Gastrocnemius medialis (tissue), 4 donors: Measurements from ENCODE around the gene PPFIA1. TPM values are rescaled to one million over a fixed set of nuclear protein-coding genes. Genes with fewer than 3 reads are reported as not detected.

ENCODE experiments used
- ATAC-seq, 2 donors: fragments of 150-250 bp; one replicate each; pipeline ENCODE4 v1.9.1; 2016
- DNase-seq, 2 donors: peaks; one replicate each; pipeline ENCODE4 v3.0.0-alpha.2; 2019
- H3K27ac ChIP-seq, 4 donors: fragments of 200-600 bp; sonication (generic); 1 replicate in 1 of 4; 2 replicates in 3 of 4; pipeline ENCODE4 v1.5.1; 2016 to 2018; ENCODE audit warnings: mild to moderate bottlenecking in 2 of 4, moderate library complexity in 1 of 4
- H3K27me3 ChIP-seq, 3 donors: fragments of 200-600 bp; sonication (generic) in 2 of 3; 1 replicate in 1 of 3; 2 replicates in 2 of 3; pipeline versions ENCODE4 v1.5.1 to v1.6.0; 2016 to 2019; ENCODE audit warnings: mild to moderate bottlenecking in 1 of 3, moderate library complexity in 1 of 3
- H3K36me3 ChIP-seq, 2 donors: fragments of 200-600 bp; sonication (generic) in 1 of 2; one replicate each; pipeline ENCODE4 v1.5.1; 2017 to 2018
- H3K4me1 ChIP-seq, 2 donors: fragments of 200-600 bp; sonication (generic) in 1 of 2; one replicate each; pipeline ENCODE4 v1.5.1; 2016 to 2017; ENCODE audit warnings: mild to moderate bottlenecking in 2 of 2
- H3K4me3 ChIP-seq, 4 donors: fragments of 200-600 bp; sonication (generic) in 3 of 4; 1 replicate in 1 of 4; 2 replicates in 3 of 4; pipeline ENCODE4 v1.5.1; 2016 to 2019; ENCODE audit warnings: mild to moderate bottlenecking in 2 of 4
- H3K9me3 ChIP-seq, 3 donors: fragments of 200-600 bp; sonication (generic) in 2 of 3; 1 replicate in 1 of 3; 2 replicates in 2 of 3; pipeline ENCODE4 v1.5.1; 2016 to 2019
- CTCF ChIP-seq, 5 experiments: fragments of 450-650 bp in 3 of 5; fragments of 200-600 bp in 2 of 5; sonication (generic) in 2 of 5; IDR thresholded peaks in 4 of 5; conservative IDR thresholded peaks in 1 of 5; 1 replicate in 4 of 5; 2 replicates in 1 of 5; pipeline ENCODE4 v1.5.1; 2016 to 2019; ENCODE audit warnings: antibody characterized with exemption in 5 of 5, mild to moderate bottlenecking in 3 of 5, moderate library complexity in 3 of 5
- POLR2A ChIP-seq, 2 donors: fragments of 450-650 bp; IDR thresholded peaks; one replicate each; pipeline ENCODE4 v1.6.1; 2017; ENCODE audit warnings: antibody characterized with exemption in 2 of 2, mild to moderate bottlenecking in 2 of 2, moderate library complexity in 2 of 2
- in situ Hi-C, 4 donors: fragments of 200-750 bp; cut with MboI; loops; one replicate each; pipeline versions ENCODE4 v1.15.0 to v1.8.0; 2017; ENCODE audit warnings: low sequenced_read_pairs in 4 of 4
- intact Hi-C: fragments of 100-400 bp; cut with DNase I; formaldehyde crosslinking; loops from one replicate; pipeline ENCODE4 v1.15.1; 2023; ENCODE audit warnings: low total_unique reads
- total RNA-seq, 4 donors: library from RNA; depleted of rRNA; stranded (reverse); fragments of >200 nt; gene quantifications; one replicate each; pipeline versions ENCODE4 v1.1.0 to v1.2.3, GENCODE V29; 2016

The PPFIA1 gene
- total RNA-seq, 4 donors from 2014 or later, result 36.3 to 90.6 (median 46.0) TPM

GRCh38 chr11:70226967-70227366 lies 43.5 kb upstream of the PPFIA1 start:
- Histone ChIP-seq H3K4me3 (no peak overlapping the region), H3K36me3 (no peaks in the 10 kb centered on the region), H3K4me1 (peaks cover 4 to 12% of the 10 kb centered on the region in 2 donors), H3K27ac (no peak overlapping the region), H3K9me3 (no peaks in the 10 kb centered on the region), H3K27me3 (no peaks in the 10 kb centered on the region)
- DNase-seq (no peak), ATAC-seq (no peak)
- in situ Hi-C loops, result no loop called here
- intact Hi-C loops, result no loop called here
- no peak for TF ChIP-seq CTCF (IDR thresholded peaks at IDR 0.05 in 4 of 5, conservative IDR thresholded peaks at IDR 0.05 in 1 of 5)
- TF ChIP-seq POLR2A (IDR thresholded peaks at IDR 0.05), result no peak

GRCh38 chr11:70229737-70230136 lies 40.8 kb upstream of the PPFIA1 start:
- H3K4me1 ChIP-seq, result peaks cover 4 to 12% of the 10 kb centered on the region in 2 donors
- intact Hi-C loops (no loop called here), in situ Hi-C loops (no loop called here)
- H3K27me3 ChIP-seq, result no peaks in the 10 kb centered on the region
- TF ChIP-seq POLR2A (IDR thresholded peaks at IDR 0.05) (no peak), CTCF (IDR thresholded peaks at IDR 0.05 in 4 of 5, conservative IDR thresholded peaks at IDR 0.05 in 1 of 5) (no peak)
- no peaks in the 10 kb centered on the region for H3K9me3 ChIP-seq
- no peak overlapping the region for H3K27ac ChIP-seq
- H3K36me3 ChIP-seq, result no peaks in the 10 kb centered on the region
- ATAC-seq (no peak), DNase-seq (no peak)
- no peak overlapping the region for H3K4me3 ChIP-seq

- no peak for ATAC-seq
- TF ChIP-seq CTCF (IDR thresholded peaks at IDR 0.05 in 4 of 5, conservative IDR thresholded peaks at IDR 0.05 in 1 of 5), result no peak
- TF ChIP-seq POLR2A (IDR thresholded peaks at IDR 0.05), result no peak
- in situ Hi-C loops (no loop called here), intact Hi-C loops (no loop called here)
- no peak for DNase-seq
- no peaks in the 10 kb centered on the region for H3K9me3 ChIP-seq
- H3K36me3 ChIP-seq, result no peaks in the 10 kb centered on the region
- peak overlapping the region; percentile 42 to 65 (median 64) for H3K27ac ChIP-seq
- no peaks in the 10 kb centered on the region for H3K27me3 ChIP-seq
- H3K4me3 ChIP-seq, result no peak overlapping the region
- peaks cover 4 to 12% of the 10 kb centered on the region in 2 donors for H3K4me1 ChIP-seq
Measured at GRCh38 chr11:70230151-70230839, 40.2 kb upstream of the PPFIA1 start.

GRCh38 chr11:70230840-70231710 lies 39.4 kb upstream of the PPFIA1 start:
- DNase-seq (peak in 1 of 2 donors; percentile 33), ATAC-seq (peak; percentile 88)
- TF ChIP-seq CTCF (IDR thresholded peaks at IDR 0.05 in 4 of 5, conservative IDR thresholded peaks at IDR 0.05 in 1 of 5) (no peak), POLR2A (IDR thresholded peaks at IDR 0.05) (no peak)
- Histone ChIP-seq H3K9me3 (no peaks in the 10 kb centered on the region), H3K27ac (peak overlapping the region; percentile 42 to 65 (median 64)), H3K27me3 (no peaks in the 10 kb centered on the region), H3K4me1 (peaks cover 4 to 12% of the 10 kb centered on the region in 2 donors), H3K4me3 (no peak overlapping the region), H3K36me3 (no peaks in the 10 kb centered on the region)
- intact Hi-C loops (no loop called here), in situ Hi-C loops (no loop called here)
